Ishikawa (cell line): ENCODE results near the gene PLCH1.

ENCODE experiments used
- CEBPB ChIP-seq: IDR thresholded peaks from 2 replicates; pipeline ENCODE4 v1.6.1; 2012
- CREB1 ChIP-seq: IDR thresholded peaks from 2 replicates; pipeline ENCODE4 v1.6.1; 2012; ENCODE audit warnings: low read depth
- EGR1 ChIP-seq: IDR thresholded peaks from 2 replicates; pipeline ENCODE4 v1.6.1; 2012
- EP300 ChIP-seq: IDR thresholded peaks from 2 replicates; pipeline ENCODE4 v1.6.1; 2012; ENCODE audit warnings: borderline replicate concordance
- FOXM1 ChIP-seq: IDR thresholded peaks from 2 replicates; pipeline ENCODE4 v1.6.1; 2012; ENCODE audit warnings: low read depth, borderline replicate concordance
- MAX ChIP-seq: IDR thresholded peaks from 2 replicates; pipeline ENCODE4 v1.6.1; 2012
- NFIC ChIP-seq: IDR thresholded peaks from 2 replicates; pipeline ENCODE4 v1.6.1; 2012
- RAD21 ChIP-seq: IDR thresholded peaks from 2 replicates; pipeline ENCODE4 v1.6.1; 2012; ENCODE audit warnings: low read depth
- REST ChIP-seq: IDR thresholded peaks from 2 replicates; pipeline ENCODE4 v1.6.1; 2012; ENCODE audit warnings: low read depth, mild to moderate bottlenecking
- TAF1 ChIP-seq: IDR thresholded peaks from 2 replicates; pipeline ENCODE4 v1.6.1; 2012; ENCODE audit warnings: low read depth, mild to moderate bottlenecking
- TCF12 ChIP-seq: IDR thresholded peaks from 2 replicates; pipeline ENCODE4 v1.6.1; 2012; ENCODE audit warnings: low read depth
- TEAD4 ChIP-seq: IDR thresholded peaks from 2 replicates; pipeline ENCODE4 v1.6.1; 2012
- USF1 ChIP-seq: IDR thresholded peaks from 2 replicates; pipeline ENCODE4 v1.6.1; 2012
- YY1 ChIP-seq: IDR thresholded peaks from 2 replicates; pipeline ENCODE4 v1.6.1; 2012; ENCODE audit warnings: low read depth
- ZBTB7A ChIP-seq: IDR thresholded peaks from 2 replicates; pipeline ENCODE4 v1.6.1; 2012; ENCODE audit warnings: low read depth

The PLCH1 gene

GRCh38 chr3:155435821-155436220 lies 309.1 kb downstream of the PLCH1 start:
- TF ChIP-seq EP300 (no peak), REST (no peak), FOXM1 (no peak), CEBPB (no peak), CREB1 (no peak), TAF1 (no peak), RAD21 (no peak), TCF12 (no peak), USF1 (no peak), MAX (no peak), NFIC (no peak), ZBTB7A (no peak), TEAD4 (no peak), YY1 (no peak), EGR1 (no peak)

- TF ChIP-seq RAD21 = no peak
- TF ChIP-seq EP300 = no peak
- TF ChIP-seq CREB1 = no peak
- no peak for TF ChIP-seq REST
- no peak for TF ChIP-seq TEAD4
- TF ChIP-seq NFIC = no peak
- TF ChIP-seq CEBPB = no peak
- TF ChIP-seq TAF1 = no peak
Measured at GRCh38 chr3:155431856-155432570, 312.9 kb downstream of the PLCH1 start.

GRCh38 chr3:155428563-155428962 lies 316.3 kb downstream of the PLCH1 start:
- TF ChIP-seq TEAD4 = no peak
- TF ChIP-seq TAF1 = no peak
- no peak for TF ChIP-seq USF1
- TF ChIP-seq ZBTB7A = no peak
- no peak for TF ChIP-seq TCF12
- TF ChIP-seq EP300 = no peak
- no peak for TF ChIP-seq FOXM1
- no peak for TF ChIP-seq REST
- no peak for TF ChIP-seq YY1
- no peak for TF ChIP-seq MAX
- no peak for TF ChIP-seq EGR1
- TF ChIP-seq RAD21 = no peak
- no peak for TF ChIP-seq NFIC
- no peak for TF ChIP-seq CREB1
- no peak for TF ChIP-seq CEBPB

GRCh38 chr3:155426524-155427230 lies 318.2 kb downstream of the PLCH1 start:
- TF ChIP-seq ZBTB7A = no peak
